Prostate gland (tissue), 2 donors: Measurements from ENCODE around the gene CADPS2. TPM values are rescaled to one million over a fixed set of nuclear protein-coding genes. Genes with fewer than 3 reads are reported as not detected.

Experiments
- DNase-seq: peaks from one replicate; pipeline ENCODE4 v3.0.0-alpha.2; 2019; ENCODE audit warnings: low spot score
- H3K27ac ChIP-seq, 2 donors: fragments of 200-600 bp; sonication (generic); 2 replicates each; pipeline ENCODE4 v1.5.1; 2017 to 2019
- H3K27me3 ChIP-seq: fragments of 200-600 bp; sonication (generic); replicated peaks from 2 replicates; pipeline ENCODE4 v1.5.1; 2019; ENCODE audit not compliant: insufficient read depth
- H3K36me3 ChIP-seq, 2 donors: fragments of 200-600 bp; sonication (generic); 1 replicate in 1 of 2; 2 replicates in 1 of 2; pipeline versions ENCODE4 v1.5.1 to v1.8.1; 2017 to 2019
- H3K4me1 ChIP-seq: fragments of 200-600 bp; sonication (generic); replicated peaks from 2 replicates; pipeline ENCODE4 v1.5.1; 2019
- H3K4me3 ChIP-seq, 2 donors: fragments of 200-600 bp; sonication (generic); 2 replicates each; pipeline ENCODE4 v1.5.1; 2017 to 2019
- H3K9me3 ChIP-seq: fragments of 200-600 bp; sonication (generic); 2 replicates; pipeline ENCODE4 v1.5.1; 2017
- CTCF ChIP-seq, 4 experiments: fragments of 200-600 bp in 2 of 4; fragments of 450-650 bp in 2 of 4; sonication (generic) in 2 of 4; IDR thresholded peaks; 1 replicate in 3 of 4; 2 replicates in 1 of 4; pipeline ENCODE4 v1.5.1; 2016 to 2019; ENCODE audit warnings: antibody characterized with exemption in 4 of 4, mild to moderate bottlenecking in 2 of 4, moderate library complexity in 2 of 4
- POLR2A ChIP-seq: fragments of 450-650 bp; IDR thresholded peaks from one replicate; pipeline ENCODE4 v1.6.1; 2016; ENCODE audit warnings: antibody characterized with exemption, mild to moderate bottlenecking
- POLR2AphosphoS5 ChIP-seq: sonication (generic); formaldehyde crosslinking; IDR thresholded peaks from one replicate; pipeline ENCODE4 v1.6.1; 2017; ENCODE audit warnings: antibody characterized with exemption
- WGBS: methylation state at CpG from one replicate; pipeline ENCODE4 v1.1.5; 2018; 5-methylcytosine and 5-hydroxymethylcytosine counted together
- intact Hi-C: fragments of 100-400 bp; cut with DNase I; formaldehyde crosslinking; loops from one replicate; pipeline ENCODE4 v1.14.2; 2022
- total RNA-seq, 2 donors: library from RNA; depleted of rRNA; stranded (reverse); fragments of >200 nt; gene quantifications; one replicate each; pipeline ENCODE4 v1.1.0, GENCODE V29; 2016

The CADPS2 gene
- total RNA-seq, 2 donors from 2014 or later = 22.2 to 50.4 TPM

DNA sequence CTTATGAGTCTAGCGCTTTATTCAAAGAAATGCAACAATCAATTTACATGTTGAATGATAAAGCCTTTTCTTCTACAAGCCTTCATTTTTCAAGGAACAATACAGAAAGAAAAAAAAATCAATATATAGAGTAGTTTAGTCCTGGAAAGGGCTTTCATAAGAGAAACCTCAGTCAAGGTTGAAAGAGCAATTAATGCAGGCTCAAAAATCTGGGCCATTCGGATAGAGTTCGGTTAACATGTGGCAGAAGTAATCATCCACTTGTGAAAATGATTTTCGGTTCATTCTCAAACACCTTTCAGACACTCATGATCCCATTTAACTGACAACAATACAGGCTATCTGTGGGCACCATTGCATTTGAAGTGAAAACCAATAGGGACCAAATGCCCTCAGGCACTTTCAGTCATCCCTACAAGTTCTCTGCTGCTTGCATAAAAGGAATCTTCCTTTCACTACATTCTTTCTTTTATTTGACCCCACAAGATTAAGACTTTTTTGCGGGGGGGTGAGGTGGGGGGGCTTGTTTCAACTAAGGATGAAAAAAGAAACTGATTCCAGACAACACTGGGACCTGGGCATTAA is 365.2 kb downstream of the CADPS2 start:
- TF ChIP-seq POLR2A = no peak
- no peak for TF ChIP-seq CTCF (IDR thresholded peaks at IDR 0.05)
- TF ChIP-seq POLR2AphosphoS5 = no peak
- Histone ChIP-seq H3K4me1 (no peaks in the 10 kb centered on the region), H3K4me3 (no peak overlapping the region), H3K36me3 (no peaks in the 10 kb centered on the region), H3K9me3 (no peaks in the 10 kb centered on the region), H3K27me3 (no peaks in the 10 kb centered on the region), H3K27ac (no peak overlapping the region)
- intact Hi-C loops = no loop called here
- DNase-seq = no peak
- 62% methylated on average over 5 of the region's 5 CpGs for WGBS

- H3K4me1 ChIP-seq = no peaks in the 10 kb centered on the region
- no peaks in the 10 kb centered on the region for H3K9me3 ChIP-seq
- no peak for TF ChIP-seq POLR2AphosphoS5
- no peak for TF ChIP-seq POLR2A
- TF ChIP-seq CTCF (IDR thresholded peaks at IDR 0.05) = no peak
- 87% methylated on average over 4 of the region's 4 CpGs for WGBS
- no peaks in the 10 kb centered on the region for H3K36me3 ChIP-seq
- DNase-seq = no peak
- no peak overlapping the region for H3K27ac ChIP-seq
- H3K4me3 ChIP-seq = no peak overlapping the region
- no peaks in the 10 kb centered on the region for H3K27me3 ChIP-seq
- intact Hi-C loops = no loop called here
These were observed 367.8 kb downstream of the CADPS2 start for GRCh38 chr7:122518488-122518887.

GRCh38 chr7:122517576-122517975 is 368.7 kb downstream of the CADPS2 start:
- TF ChIP-seq CTCF (IDR thresholded peaks at IDR 0.05) (no peak), POLR2A (no peak), POLR2AphosphoS5 (no peak)

DNA sequence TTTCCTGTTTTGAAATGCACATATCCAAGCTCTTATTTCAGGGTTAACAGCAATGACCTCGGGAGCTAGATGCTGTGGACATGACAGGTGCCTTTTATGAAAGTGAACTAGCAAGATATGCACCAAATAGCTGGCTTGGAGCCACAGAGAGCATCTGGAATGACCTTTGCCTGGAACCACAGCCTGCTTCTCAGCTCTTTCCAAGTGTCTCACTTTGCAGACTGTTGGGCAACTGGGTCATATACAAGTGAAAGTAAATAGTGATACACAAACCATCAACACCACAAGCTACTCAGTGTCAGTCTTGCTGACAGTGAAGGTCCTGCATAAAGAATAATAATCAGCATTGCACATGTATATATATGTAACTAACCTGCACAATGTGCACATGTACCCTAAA is 370.9 kb downstream of the CADPS2 start:
- Histone ChIP-seq H3K27me3 (no peaks in the 10 kb centered on the region), H3K36me3 (no peaks in the 10 kb centered on the region), H3K4me3 (no peak overlapping the region), H3K27ac (no peak overlapping the region), H3K9me3 (no peaks in the 10 kb centered on the region), H3K4me1 (no peaks in the 10 kb centered on the region)
- DNase-seq = no peak
- TF ChIP-seq CTCF (IDR thresholded peaks at IDR 0.05) = no peak
- TF ChIP-seq POLR2A = no peak
- no peak for TF ChIP-seq POLR2AphosphoS5
- WGBS = 65% methylated on average over 1 of the region's 1 CpG
- intact Hi-C loops = no loop called here

More at GRCh38 chr7:122517576-122517975, 368.7 kb downstream of the CADPS2 start:
- Histone ChIP-seq H3K4me3 (no peak overlapping the region), H3K27ac (no peak overlapping the region), H3K4me1 (no peaks in the 10 kb centered on the region), H3K36me3 (no peaks in the 10 kb centered on the region), H3K9me3 (no peaks in the 10 kb centered on the region), H3K27me3 (no peaks in the 10 kb centered on the region)
- no peak for DNase-seq
- WGBS = 93% methylated on average over 1 of the region's 1 CpG
- intact Hi-C loops = no loop called here

DNA sequence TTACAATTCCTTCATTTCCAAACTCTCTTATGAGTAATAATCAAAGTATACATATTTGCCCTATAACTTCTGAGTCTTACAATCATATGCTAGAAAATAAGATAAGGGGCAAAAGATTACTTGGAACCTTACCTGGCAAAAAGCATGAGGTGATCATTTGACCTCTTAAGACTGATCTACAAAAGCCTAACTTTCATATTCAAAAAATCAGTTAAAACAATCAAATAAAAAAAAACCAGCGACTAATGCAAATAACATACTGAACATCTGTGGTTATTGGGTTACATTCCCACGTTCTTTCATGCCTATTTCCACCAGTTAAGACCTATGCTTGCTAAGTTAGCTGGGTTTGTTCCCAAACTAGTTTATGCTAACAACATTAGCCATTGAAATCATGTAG is 375.0 kb downstream of the CADPS2 start:
- TF ChIP-seq POLR2A (no peak), POLR2AphosphoS5 (no peak), CTCF (IDR thresholded peaks at IDR 0.05) (no peak)
- H3K27me3 ChIP-seq = no peaks in the 10 kb centered on the region
- DNase-seq = no peak
- intact Hi-C loops = no loop called here
- WGBS = 65% methylated on average over 2 of the region's 2 CpGs
- H3K4me1 ChIP-seq = no peaks in the 10 kb centered on the region
- H3K4me3 ChIP-seq = no peak overlapping the region
- H3K9me3 ChIP-seq = no peaks in the 10 kb centered on the region
- no peak overlapping the region for H3K27ac ChIP-seq
- H3K36me3 ChIP-seq = no peaks in the 10 kb centered on the region
